HUDEP-2 (cell line): ENCODE measurements around the gene GALT.

Experiments used
- DNase-seq, 76 experiments: peaks; one replicate each; lab custom pipeline; 2025; ENCODE audit not compliant: unreplicated experiment in 76 of 76; lab: John Stamatoyannopoulos, UW

GALT gene

DNA sequence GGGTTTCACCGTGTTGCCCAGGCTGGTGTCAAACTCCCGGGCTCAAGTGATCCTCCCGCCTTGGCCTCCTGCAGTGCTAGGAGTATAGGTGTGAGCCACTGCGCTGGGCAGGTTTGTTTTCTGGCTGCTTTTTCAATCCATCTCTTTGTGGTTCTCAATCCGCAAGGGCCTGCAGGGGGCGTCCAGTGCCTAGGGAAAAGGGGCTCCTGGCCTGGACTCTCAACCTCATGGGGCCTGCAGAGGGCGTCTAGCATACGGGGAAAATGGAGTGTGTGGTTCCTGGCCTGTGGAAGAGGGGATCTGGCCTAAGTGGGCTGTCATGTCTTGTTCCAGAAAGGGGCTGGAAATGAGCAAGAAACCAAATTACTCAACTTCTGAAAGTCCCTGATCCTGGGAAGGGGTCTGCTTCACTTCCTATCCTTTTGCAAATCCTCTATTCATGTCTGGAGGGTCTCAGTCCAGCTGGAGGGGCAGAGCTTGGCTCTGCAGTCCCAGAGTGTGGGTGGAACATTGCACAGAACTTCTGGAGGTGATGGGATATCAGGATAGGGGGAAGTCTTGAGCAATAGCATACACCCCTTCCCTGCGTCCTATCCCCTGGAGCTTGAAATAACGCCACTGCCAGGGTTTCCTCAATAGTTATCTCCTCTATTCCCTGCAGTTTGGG is 28.7 kb downstream of the GALT start:
- DNase-seq = peak in 69 of 76 experiments; percentile 14 to 81 (median 63)

DNA sequence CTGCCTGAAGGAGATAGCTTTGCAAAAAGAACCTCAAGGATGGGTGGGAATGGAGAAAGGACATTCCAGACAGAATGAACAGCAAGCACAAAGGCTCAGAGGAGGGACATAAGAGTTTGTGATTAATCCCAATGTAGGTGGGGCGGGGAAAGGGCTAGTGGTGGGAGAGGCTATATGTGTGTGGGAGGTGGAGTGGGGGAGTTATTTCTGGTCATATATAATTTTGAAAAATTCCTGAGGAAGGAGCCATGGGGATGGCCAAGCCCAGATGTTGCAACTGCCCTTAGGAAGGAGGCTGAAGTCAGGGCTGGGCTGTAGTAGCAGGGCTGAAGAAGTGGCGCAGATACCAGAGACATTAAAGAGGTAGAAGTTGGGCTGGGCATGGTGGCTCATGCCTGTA is 29.4 kb downstream of the GALT start:
- no peak for DNase-seq

DNA sequence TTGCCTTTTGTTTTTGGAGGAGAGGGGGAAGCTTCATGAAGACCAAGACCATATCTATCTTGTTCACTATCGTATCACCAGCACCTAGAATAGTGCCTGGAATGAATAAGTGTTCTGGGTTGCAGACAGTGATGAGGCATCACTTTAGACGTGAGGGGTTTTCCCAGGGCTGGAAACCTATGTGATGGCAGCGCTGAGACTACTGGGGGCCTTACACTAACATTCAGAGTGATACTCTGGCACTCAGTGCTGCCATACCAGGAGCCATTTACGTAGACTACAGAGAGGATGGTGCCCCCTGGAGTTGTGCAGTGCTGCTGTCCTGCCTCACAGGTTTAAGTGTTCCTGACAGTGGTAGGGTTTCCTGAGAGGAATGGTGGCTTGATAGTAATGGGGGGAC is 37.7 kb downstream of the GALT start:
- DNase-seq = no peak

DNA sequence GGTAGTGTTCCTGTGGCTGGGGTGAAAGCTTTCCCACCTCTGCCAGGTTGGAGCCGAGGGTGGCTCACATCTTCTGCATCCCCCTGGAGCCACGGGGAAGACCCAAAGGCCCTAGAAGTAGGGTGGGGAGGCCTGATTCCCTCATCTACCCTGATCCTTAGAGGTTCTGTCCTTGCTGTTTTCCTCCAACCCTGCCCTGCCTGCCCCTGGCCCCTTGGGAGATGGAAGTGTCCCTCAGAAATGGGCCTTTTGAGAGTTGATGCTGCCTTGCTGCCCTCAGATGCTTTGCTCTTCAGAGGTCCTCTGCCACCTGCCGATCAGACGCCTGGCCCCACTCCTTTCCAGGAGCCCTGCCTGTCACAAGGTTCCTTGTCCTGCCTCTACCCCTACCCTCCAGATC is 38.3 kb downstream of the GALT start:
- no peak for DNase-seq

DNA sequence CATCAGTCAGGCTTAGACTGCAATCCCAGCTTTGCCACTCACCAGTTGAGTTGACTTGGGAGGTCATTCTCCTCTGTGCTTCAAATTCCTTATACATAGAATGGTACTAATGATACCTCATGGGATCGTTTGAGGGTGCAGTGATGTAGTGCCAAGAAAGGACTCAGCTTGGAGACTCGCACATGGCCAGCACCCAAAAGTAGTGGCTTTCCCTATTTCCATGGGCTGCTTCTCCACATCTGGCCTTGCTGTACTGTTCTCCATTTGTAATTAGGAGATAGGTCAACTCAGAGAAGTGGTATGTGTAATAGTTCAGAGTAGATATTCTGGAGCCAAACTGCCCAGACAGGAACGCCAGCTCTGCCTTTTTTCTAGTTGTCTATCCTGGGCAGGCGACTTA is 39.1 kb downstream of the GALT start:
- DNase-seq = no peak

DNA sequence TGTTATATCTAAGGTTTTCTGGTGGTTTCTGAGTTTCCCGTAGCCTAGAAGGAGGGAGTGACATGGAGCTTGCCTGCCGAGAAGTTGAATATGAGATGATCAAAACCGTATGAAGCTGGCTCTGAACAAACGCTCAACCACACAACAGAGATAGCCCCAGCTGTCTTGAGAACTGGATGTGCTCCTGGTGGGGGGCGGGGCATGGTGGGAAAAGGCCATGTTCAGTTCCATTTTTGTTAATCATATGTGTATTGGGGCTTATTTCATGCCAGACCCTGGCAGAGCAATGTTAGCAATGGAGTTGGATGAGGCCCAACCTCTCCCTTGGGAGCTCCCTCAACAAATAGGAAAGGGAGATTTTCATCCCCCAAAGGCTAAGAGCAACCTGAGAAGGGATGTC is 39.8 kb downstream of the GALT start:
- DNase-seq = no peak

DNA sequence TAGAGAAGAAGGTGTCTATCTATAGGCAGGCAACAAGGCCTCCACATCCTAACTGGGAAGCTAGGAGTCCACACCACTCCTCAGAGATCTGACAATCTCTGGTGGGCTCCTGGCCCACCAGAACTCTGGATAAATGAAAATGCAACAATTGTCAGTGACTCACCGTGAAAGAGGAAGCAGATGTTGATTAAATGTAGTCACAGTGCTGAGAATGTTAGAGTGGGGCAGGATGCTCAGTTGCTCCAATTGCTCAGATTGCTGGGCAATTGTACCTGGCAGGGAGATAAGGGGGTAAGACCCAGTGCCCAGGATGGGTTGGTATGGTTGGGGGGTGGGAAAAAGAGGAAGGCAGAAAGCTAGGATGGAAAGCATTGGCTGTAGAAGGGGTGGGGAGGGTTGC is 40.3 kb downstream of the GALT start:
- no peak for DNase-seq

DNA sequence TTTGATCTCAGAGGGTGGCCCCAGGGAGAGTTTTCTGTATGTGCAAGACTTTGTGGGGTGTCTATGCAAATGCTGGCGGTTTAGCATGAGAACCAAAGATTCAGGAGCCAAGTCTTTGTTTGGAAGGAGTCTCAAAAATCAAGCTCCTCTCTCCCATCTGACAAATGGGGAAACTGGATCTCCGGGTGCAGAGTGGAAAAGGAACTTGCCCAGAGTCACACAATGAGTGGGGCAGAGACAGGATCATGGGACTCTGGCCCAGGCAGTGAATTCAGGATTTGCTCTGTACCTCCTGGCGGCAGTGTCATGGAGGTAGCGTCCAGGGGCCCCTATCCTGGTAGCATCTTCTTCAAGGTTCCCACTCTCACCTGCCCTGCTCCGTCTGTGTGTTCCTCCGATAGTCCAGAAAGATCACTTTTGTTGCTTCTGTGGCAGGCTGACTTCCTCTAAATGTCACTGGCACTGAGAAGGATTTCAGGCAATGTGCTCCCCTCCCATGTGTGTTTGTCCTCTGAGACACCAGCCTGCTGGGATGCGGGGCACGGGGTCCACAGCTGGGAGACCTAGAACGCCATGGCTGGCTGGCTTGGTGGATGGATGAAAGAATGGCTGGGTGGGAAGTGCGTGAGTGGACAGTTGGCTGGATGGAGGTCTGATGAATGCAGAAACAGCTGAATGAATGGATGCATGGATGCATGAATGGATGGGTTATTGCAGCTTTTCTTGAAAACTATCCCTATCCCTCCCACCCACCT is 41.0 kb downstream of the GALT start:
- no peak for DNase-seq

DNA sequence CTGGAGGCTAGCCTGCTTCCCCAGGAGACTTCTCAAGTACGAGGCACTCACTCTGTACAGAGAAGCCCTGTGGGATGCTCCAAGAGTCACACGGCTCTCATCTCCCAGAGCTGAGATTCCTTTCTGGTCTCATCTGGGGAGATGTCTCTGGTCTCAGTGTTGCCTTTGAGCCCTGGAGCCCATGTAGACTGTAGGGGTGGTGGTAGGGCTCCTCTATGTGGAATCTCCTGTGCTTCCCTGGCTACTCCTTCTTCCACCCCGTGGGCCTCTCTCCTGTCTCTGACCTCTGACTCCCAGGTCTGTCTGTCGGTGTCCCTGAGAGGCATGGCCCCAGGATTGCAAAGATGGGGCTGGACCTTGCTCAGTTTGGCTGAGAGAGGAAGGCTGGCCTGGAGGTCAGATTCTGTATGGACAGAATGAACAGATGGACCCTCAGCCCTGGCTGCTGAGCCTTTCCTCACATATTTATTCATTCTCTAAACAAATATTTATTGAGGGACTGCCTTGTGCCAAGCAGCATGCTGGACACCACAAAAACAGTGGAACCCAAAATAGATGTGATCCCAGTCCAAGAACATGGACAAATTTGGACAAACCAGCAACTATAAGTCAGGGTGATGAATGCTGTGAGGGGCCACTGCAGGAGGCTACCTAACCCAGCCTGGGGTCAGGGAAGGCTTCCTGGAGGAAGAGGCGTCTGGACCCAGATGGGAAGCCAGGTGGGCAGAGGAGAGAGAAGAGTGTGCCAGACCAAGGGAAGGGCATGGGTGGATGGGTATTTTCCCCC is 42.0 kb downstream of the GALT start:
- no peak for DNase-seq

DNA sequence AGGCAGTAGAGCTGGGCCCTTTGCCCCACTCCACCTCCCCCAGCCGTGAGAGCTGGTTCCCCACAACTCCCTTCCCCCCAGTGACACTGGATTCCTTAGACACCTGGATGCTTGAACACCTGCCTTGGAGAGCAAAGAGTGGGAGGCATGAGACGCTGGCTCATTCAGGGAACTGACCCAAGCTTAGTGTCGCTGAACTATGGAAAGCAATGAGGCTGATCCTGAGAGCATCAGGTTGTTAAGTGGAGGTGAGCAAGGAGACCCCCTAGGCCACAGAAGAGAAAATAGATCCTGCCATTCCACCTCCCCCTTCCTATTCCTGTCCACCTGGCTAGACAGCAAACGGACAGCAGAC is 42.6 kb downstream of the GALT start:
- DNase-seq = no peak

DNA sequence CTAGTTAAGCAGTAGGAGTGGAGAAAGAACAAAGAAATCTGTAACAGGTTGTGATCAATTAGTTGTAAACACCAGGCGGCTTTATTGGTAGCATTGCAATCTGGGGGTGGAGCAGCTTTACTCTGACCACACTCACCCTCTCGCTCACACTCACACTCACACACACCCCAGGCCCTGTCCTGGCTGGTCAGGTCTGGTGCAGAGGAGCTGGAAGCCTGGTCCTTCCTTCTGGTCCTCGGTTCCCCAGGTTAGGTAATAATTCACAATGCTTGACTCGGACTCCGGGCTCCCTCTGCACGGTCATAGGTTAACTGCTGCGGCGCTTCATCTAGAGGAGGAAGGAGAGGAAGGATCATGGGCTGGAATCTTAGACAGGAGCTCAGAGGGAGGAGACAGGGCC is 43.0 kb downstream of the GALT start:
- DNase-seq = no peak

DNA sequence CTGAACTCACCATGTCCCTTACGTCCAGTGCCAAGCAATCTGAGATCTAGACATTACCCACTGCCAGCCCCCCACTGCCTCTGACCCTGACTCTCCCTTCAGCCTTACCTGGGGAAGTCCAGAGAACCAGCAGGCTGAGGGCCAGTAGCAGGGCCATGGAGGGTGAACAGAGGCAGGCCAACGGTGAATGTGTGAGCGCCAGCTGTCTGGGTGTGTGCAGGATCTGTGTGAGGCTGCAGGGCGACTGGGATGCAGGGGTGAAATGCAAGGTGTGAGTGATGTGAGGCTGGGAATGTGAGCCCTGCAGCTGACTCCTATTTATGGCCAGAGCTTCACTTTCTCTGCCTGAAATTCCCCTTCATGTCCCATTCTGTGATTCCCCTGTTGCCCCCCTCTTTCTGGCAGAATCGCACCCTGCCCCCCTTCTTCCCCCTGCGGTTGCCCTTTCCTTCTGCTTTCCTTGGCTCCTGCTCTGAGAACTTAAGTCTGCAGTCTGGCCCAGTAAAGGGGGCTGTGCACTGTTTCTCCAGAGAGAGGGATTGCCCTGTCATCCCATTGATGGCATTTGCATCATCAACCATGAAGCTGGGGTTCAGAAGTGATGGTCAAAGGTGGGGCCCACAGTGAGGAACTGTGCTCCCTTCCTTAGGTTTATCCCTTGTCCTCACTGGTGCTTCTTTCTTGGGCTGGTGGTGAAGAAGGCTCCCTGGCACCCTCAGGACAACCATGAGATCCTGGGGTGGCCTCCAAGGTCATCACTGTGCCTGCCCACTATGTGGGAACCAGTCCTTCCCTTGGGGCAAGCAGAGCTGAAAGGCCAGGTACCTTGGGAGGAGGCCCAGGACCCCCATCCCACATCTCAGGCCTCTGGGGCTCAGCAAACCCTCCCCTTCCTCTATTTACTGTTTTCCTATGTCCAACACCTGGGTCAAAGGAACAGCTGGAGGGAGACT is 44.8 kb downstream of the GALT start, which contains the start of gene CCL19:
Gene CCL19, minus strand, starts transcription at position 294 of the 953 bp plus-strand sequence. Its CDS starts 137 bp downstream, at position 157.
- DNase-seq = no peak

DNA sequence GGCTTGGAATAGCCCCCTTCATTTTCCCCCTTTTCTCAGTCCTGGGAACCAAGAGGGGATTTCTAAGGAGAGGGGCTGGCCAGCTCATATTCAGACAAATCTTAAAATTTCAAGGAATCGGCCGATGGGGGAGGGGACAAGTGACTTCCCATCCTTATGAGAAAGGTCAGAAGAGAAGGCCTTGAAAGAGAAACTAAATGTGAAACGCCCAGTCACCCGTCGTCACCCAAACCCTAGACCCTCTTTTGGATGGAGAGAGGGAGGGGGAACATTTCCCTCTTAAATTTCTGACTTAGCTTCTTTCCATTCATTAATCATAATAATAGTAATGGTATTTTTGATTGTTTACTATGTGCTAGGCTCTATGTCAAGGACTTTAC is 45.5 kb downstream of the GALT start:
- DNase-seq = no peak

DNA sequence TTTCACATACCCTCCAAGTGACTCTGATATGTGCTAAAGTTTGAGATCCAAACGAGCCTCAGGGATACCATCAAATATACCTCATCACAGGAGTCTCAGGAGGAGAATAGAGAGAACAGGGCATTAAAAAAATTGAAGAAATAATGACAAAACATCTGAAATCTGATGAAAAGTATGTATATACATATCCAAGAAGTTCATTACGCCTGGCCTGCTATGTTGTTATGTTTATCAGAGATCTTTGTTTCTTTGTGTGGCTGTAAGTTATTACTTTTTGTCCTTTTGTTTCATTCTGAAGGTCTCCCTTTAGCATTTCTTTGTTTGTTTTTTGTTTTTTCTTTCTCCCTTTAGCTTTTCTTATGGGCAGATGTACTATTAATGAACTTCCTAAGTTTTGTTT is 47.1 kb downstream of the GALT start:
- no peak for DNase-seq

DNA sequence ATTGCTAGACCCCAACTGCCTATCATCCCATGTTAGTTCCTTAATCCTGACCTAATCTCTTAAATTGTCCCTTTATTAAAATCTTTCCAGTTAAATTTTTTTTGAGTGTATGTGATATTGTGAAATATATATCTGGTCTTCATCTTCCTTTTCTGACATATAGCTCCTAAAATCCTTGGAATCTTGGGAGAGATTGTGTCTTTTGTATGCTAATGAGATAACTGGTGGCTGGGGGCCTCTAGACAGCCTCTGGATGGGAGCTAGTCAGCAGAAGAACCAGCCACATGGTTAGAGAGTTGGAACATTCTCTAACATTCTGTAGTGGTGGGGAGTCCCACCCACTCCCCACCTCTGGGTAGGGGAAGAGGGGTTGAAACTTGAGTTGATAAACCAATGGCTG is 48.3 kb downstream of the GALT start:
- DNase-seq = no peak
